GM21360 (cell line): ENCODE results near the gene NFIX.

Experiments
- ATAC-seq: cut with Tn5 transposase; IDR thresholded peaks from one replicate; pipeline ENCODE4 v1.9.1; 2021; ENCODE audit warnings: mild to moderate bottlenecking, moderate library complexity; ENCODE audit not compliant: unreplicated experiment

Gene NFIX

DNA sequence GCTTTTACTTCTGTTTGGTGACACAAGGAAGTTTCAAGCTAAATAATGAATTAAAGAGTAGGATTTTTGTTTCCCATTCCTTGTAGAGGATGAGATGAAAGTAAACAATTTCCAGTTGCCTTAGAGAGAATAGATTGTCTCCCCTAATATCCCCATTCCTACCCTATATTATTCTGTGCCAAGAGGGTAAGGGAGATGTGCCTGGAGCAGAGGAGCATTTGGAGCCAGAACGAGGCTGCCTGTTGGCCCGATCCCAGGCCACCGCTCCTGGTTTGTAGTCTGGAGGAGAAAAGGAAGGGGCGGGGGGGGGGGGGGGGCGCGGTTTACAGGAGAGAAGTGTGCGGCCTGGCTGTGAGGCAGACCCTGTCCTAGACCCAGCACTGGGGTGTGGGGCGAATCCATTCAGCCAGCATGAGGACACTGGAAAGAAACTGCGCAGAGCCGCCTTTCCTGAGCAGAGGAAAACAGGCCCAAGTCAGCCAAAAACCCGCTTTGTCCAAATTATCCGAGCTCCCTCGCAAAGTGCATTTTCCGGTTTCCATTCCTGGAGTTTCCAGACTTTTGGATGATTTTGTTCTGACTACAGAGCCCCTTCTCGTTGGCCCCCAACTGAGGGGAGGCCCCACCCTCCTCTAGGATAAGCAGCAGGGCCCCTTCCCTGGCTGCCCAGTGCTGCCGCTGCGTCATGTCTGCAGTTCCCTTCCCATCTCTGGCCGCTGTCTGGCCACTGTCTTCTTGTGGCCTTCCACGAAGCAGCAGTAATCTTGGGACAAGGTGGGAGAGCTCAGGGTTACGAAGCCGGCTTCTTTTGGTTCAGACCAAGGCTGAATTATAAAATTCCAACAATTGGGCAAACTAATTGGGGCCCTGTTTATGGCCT is 23.0 kb downstream of the NFIX start:
- no peak for ATAC-seq

DNA sequence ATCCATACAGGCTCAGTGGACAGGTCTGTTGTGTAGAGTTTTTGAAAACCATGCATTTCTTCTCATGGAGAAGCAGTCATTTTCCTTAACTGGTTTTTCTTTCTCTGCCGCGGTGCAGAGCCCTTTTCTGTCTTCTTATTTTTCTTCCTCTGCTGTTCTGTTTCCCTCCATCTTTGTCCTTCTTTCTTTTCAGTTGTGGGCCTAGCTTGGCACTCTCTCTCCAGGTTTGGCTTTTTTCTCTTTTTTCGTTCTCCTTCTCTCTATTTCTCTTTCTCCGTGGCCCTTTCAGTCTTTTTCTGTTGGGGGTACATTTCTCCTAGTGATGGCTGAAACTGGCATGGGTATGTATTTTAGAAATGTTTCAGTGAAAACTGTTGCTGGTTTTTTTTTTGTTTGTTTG is 24.1 kb downstream of the NFIX start:
- ATAC-seq = no peak

DNA sequence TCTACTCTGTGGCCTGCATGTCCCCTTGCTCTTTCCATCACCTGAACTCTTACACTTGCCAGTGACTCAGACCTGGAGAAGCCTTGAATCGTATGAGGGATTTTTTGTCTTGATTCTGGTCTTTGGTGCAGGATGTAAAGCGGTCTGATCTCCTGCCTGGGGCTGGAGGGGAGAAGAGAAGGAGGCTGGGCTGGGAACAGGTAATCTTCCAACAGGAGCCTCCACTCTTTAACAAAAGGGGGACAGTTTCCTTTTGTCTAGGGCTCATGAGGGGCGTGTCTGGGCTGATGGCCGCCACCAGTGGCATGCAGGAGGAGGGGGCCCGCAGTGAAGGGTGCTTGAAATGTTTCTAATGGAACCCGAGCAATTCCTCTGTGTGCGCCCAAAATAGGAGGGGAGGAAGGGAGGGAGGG is 24.7 kb downstream of the NFIX start:
- no peak for ATAC-seq

- ATAC-seq = no peak
These were observed 27.0 kb downstream of the NFIX start for GRCh38 chr19:13022111-13022858.

DNA sequence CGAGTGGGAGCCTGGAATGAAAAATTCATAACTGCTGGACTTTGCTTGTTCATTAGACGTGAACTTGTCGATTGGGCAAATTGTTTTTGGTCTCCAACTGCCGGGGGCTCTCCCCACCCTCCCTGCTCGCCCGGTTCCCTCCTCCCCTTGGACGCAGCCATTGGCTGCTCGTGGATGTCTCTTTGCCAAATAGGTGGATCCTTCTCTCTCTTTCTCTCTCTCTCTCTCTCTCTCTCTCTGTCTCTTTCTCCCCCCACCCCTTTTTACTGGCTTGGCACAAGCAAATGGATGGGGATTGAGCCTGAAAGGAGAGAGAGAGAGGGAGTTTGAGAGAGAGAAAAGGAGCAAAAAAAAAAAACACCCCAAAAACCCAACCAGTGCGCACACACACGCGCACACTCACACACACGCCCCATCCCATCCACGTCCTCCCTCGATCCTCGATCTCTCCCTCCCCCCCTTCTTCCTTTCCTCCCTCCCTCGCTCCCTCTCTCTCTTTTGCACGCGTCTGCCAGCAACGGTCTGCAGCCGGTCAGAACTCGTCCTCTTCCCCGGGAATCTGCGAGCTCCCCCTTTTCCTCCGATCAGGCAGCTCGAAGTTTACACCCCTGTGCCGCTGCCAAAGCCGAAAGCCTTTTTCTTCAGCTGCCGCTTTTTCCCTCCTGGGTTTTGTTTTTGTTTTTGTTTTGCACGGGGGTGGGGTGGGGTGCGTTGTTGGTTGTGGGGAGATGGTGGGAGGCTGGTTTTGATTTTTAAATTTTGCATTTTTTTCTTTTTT is 27.8 kb downstream of the NFIX start:
- ATAC-seq = no peak

- ATAC-seq = no peak
These were observed 28.4 kb downstream of the NFIX start for GRCh38 chr19:13023656-13024055.

DNA sequence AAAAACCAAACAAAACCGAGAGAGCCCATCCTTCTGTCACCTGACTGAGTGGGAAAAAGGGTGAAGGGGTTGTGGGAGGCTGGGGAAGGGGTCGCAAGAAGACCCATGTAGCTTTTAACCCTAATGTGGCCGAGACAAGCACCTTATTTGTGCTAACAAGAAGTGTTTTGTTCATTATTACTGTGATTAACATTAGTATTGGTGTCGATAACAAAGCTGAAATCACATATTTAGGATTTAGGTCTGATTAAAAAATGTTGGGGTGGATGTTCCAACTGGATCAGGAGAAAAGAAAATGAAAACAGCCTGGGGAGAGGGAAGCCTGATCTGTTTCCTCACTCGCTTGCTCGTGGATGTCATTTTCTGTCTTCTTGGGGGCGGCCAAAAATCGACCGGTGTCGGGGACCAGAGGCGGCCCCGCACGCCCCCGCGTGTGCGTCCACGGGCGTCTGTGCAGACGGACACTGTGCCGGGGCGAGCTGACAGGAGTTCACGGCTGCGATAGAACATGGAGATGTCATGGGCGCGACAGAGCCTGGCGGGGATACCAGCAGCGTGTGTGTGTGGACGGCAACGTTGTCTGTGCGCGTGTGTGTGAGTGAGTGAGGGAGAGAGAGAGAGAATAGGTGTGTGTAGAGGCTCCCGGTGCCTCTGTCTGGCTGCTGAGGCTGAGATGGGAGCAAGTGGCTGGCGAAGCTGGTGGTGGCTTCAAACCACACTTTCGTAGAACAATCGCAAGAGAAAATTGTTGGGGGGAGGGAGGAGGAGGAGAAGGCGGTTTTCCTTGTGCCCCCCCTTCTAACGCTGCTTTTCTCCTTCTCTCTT is 29.1 kb downstream of the NFIX start:
- no peak for ATAC-seq

GRCh38 chr19:13024951-13025697 is 29.8 kb downstream of the NFIX start:
- no peak for ATAC-seq

GRCh38 chr19:13025819-13026456 is 30.7 kb downstream of the NFIX start:
- ATAC-seq = no peak

- no peak for ATAC-seq
These were observed 31.4 kb downstream of the NFIX start for GRCh38 chr19:13026462-13027370.

GRCh38 chr19:13027557-13027956 is 32.3 kb downstream of the NFIX start:
- no peak for ATAC-seq

- no peak for ATAC-seq
These were observed 32.8 kb downstream of the NFIX start for GRCh38 chr19:13028027-13028426.

GRCh38 chr19:13029301-13029880 is 34.1 kb downstream of the NFIX start:
- ATAC-seq = no peak

DNA sequence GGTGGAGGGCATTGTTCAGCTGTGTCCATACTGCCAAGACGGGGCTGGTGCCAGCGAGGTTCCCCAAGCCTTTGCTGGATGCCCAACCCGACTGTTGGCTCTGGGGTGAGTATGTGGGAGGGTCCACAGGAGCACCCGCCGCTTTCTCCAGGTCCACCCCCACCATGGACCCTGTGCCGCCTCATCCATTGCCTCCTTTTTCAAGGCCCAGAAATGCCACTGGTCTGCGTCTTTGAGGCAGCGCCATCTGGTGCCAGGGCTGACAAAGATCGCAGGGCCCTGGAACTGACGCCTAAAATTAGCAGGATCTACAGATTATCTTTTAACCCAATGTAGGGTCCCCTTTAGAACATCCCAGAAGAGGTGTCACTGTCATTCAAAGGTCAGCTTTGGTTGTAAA is 34.6 kb downstream of the NFIX start:
- ATAC-seq = no peak

- ATAC-seq = no peak
These were observed 36.8 kb downstream of the NFIX start for GRCh38 chr19:13031917-13032623.

GRCh38 chr19:13032837-13033236 is 37.6 kb downstream of the NFIX start:
- no peak for ATAC-seq

- ATAC-seq = no peak
These were observed 38.0 kb downstream of the NFIX start for GRCh38 chr19:13033244-13033643.
